ENCODE results near the gene SLC43A3. TPM values are rescaled to one million over a fixed set of nuclear protein-coding genes. Genes with fewer than 3 reads are reported as not detected.

Gene SLC43A3
- total and polyA plus RNA-seq, 2 donors (not counting 3 experiments of a cell fraction or from before 2014, with no cell fraction given): 68.9 to 104 TPM

DNA sequence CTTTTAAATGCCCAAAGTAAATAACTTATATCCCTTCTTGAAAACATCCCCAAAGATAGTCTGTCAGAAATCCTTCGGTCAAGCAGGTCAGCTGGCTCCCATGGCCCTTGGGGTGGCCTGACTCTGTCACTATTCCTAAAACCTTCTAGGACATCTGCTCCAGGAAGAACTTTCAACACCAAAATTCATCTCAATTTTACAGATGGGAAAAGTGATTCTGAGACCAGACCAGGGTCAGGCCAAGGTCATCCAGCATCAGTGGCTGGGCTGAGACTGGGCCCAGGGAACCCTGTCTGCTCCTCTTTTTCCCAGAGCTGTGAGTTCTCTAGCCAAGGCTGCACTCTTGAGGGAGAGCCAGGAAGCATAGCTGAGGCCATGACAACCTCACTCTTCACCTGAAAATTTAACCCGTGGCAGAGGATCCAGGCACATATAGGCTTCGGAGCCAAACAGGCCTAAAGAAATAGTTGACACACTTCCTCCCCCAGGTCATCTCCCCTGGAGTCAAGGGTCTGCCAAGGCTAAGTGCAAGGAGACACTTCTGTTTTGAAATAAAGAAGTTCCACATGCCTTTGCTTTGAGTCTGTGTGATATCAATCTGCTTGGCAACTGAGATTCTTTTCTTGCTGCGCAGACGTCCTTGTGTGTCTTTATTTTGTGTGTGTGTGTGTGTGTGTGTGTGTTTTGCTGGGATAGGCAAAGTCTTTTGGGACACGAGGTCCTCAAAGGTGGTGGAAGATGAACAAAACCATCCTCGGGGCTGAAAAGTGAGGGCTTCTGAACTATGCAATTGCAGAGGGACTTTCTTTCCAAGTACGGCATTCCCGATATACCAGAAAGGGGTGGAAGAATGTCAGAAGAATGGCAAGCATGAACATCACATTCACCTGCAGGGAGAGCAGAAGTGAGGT lies 19.7 kb downstream of the SLC43A3 start:
- Histone ChIP-seq H3K4me3 (replicated peaks in 1 of 3; ENCODE audit: insufficient read depth in 1 of 3, low read depth in 1 of 3, low read length in 3 of 3) (no peak overlapping the region), H2AFZ (ENCODE audit: low read depth, low read length) (no peak overlapping the region), H3K27ac (ENCODE audit: insufficient read depth, low read depth, low read length) (peak overlapping the region; percentile 84), H3K4me2 (ENCODE audit: insufficient read depth, low read length) (peak overlapping the region; percentile 65), H3K27me3 (ENCODE audit: control insufficient read depth in 2 of 2, insufficient read depth in 2 of 2, low read length in 2 of 2) (no peaks in the 10 kb centered on the region), H3K79me2 (ENCODE audit: control insufficient read depth, insufficient read depth, low read length) (no peaks in the 10 kb centered on the region), H3K9me1 (replicated peaks; ENCODE audit: control insufficient read depth, extremely low read depth, insufficient read depth, low read length) (no peaks in the 10 kb centered on the region), H3K36me3 (ENCODE audit: control insufficient read depth in 2 of 2, extremely low read depth in 1 of 2, insufficient read depth in 2 of 2, low read length in 2 of 2) (peaks cover 3 to 12% of the 10 kb centered on the region in 2 experiments), H4K20me1 (replicated peaks; ENCODE audit: control insufficient read depth, extremely low read depth, insufficient read depth, low read length) (no peaks in the 10 kb centered on the region), H3K9ac (replicated peaks; ENCODE audit: extremely low read depth, insufficient read depth, low read length) (peak overlapping the region; percentile 17), H3K4me1 (ENCODE audit: control insufficient read depth, extremely low read depth, insufficient read depth, low read length) (peaks cover 26% of the 10 kb centered on the region), H3K9me3 (replicated peaks; ENCODE audit: control insufficient read depth, insufficient read depth, low read length) (no peaks in the 10 kb centered on the region)
- CTCF ChIA-PET: interaction anchor here (0.7 to 2.0 kb wide), 6 partner anchors 18 to 86 kb away, joined by 3 to 9 read pairs (median 6); partner anchors contain the start of gene SLC43A3
- BruUV-seq (replicated peaks): TSS peak; percentile 97
- peak; percentile 64 for TF ChIP-seq GATA2 (IDR thresholded peaks at IDR 0.05; ENCODE audit: insufficient read depth, insufficient read length, low read depth, low read length)
- no peak for TF ChIP-seq MYC (IDR thresholded peaks at IDR 0.05; ENCODE audit: low read depth, low read length)
- POLR2A ChIA-PET: interaction anchor here (1.0 to 1.7 kb wide), 2 partner anchors 17 to 234 kb away, joined by 3 to 7 read pairs; no protein-coding TSS in a partner anchor
- intact Hi-C loops (cut with micrococcal nuclease): loop anchor here (5.0 kb wide), 2 partner anchors 50 to 60 kb away; no protein-coding TSS in a partner anchor
- dilution Hi-C loops (cut with MboI; ENCODE audit: extremely low pct_ligation_motif_present, low sequenced_read_pairs): no loop called here
- DNase-seq (ENCODE audit: low read depth, low spot score): no peak
- FAIRE-seq: no peak

DNA sequence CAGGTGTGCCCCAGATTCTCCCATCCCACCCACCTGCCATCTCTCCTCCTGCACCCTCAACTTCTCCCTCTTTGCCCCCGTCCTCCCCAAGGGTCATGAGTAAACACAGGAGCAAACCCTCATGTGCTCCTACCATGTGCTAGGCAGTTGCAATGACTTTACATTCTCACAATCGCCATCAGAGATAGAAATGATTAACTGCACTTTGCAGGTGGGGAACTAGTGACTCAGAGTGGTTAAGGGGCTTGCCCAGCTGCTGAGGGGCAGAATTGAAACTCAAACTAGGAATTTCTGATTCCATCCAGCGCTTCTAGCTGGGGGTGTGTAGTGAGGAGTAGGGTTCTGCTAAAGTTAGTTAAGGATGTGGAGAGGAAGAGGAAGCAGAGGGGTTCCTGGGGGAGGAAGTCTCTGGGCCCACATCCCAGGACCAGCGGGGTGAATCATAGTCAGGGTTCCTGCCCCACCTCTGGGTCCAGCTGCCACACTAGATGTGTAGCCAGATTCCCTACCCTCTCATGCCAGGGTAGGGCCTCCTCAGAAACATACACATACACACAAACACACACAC lies 20.5 kb downstream of the SLC43A3 start:
- dilution Hi-C loops (cut with MboI; ENCODE audit: extremely low pct_ligation_motif_present, low sequenced_read_pairs): no loop called here
- ChIA-PET POLR2A (interaction anchor here (1.0 to 1.7 kb wide), 2 partner anchors 18 to 235 kb away, joined by 3 to 7 read pairs; no protein-coding TSS in a partner anchor), CTCF (interaction anchor here (0.7 to 2.0 kb wide), 9 partner anchors 18 to 87 kb away, joined by 3 to 9 read pairs (median 5); partner anchors contain the start of genes RTN4RL2 and SLC43A3)
- Histone ChIP-seq H3K79me2 (ENCODE audit: control insufficient read depth, insufficient read depth, low read length) (no peaks in the 10 kb centered on the region), H3K9me3 (replicated peaks; ENCODE audit: control insufficient read depth, insufficient read depth, low read length) (no peaks in the 10 kb centered on the region), H4K20me1 (replicated peaks; ENCODE audit: control insufficient read depth, extremely low read depth, insufficient read depth, low read length) (no peaks in the 10 kb centered on the region), H3K4me1 (ENCODE audit: control insufficient read depth, extremely low read depth, insufficient read depth, low read length) (peaks cover 26% of the 10 kb centered on the region), H3K9me1 (replicated peaks; ENCODE audit: control insufficient read depth, extremely low read depth, insufficient read depth, low read length) (no peaks in the 10 kb centered on the region), H3K27ac (ENCODE audit: insufficient read depth, low read depth, low read length) (peak overlapping the region; percentile 84), H3K36me3 (ENCODE audit: control insufficient read depth in 2 of 2, extremely low read depth in 1 of 2, insufficient read depth in 2 of 2, low read length in 2 of 2) (peaks cover 3 to 12% of the 10 kb centered on the region in 2 experiments), H3K9ac (replicated peaks; ENCODE audit: extremely low read depth, insufficient read depth, low read length) (no peak overlapping the region), H3K27me3 (ENCODE audit: control insufficient read depth in 2 of 2, insufficient read depth in 2 of 2, low read length in 2 of 2) (no peaks in the 10 kb centered on the region), H3K4me2 (ENCODE audit: insufficient read depth, low read length) (peak overlapping the region; percentile 65), H2AFZ (ENCODE audit: low read depth, low read length) (no peak overlapping the region), H3K4me3 (replicated peaks in 1 of 3; ENCODE audit: insufficient read depth in 1 of 3, low read depth in 1 of 3, low read length in 3 of 3) (no peak overlapping the region)
- intact Hi-C loops (cut with micrococcal nuclease): loop anchor here (1.0 to 5.0 kb wide), 3 partner anchors 18 to 59 kb away; no protein-coding TSS in a partner anchor
- DNase-seq (ENCODE audit: low read depth, low spot score) (peak; percentile 90), FAIRE-seq (peak; percentile 100)
- TF ChIP-seq JUN (IDR thresholded peaks at IDR 0.05; ENCODE audit: borderline replicate concordance, insufficient read depth, insufficient read length, low read depth): peak; percentile 60
- TF ChIP-seq, protein P1, sequence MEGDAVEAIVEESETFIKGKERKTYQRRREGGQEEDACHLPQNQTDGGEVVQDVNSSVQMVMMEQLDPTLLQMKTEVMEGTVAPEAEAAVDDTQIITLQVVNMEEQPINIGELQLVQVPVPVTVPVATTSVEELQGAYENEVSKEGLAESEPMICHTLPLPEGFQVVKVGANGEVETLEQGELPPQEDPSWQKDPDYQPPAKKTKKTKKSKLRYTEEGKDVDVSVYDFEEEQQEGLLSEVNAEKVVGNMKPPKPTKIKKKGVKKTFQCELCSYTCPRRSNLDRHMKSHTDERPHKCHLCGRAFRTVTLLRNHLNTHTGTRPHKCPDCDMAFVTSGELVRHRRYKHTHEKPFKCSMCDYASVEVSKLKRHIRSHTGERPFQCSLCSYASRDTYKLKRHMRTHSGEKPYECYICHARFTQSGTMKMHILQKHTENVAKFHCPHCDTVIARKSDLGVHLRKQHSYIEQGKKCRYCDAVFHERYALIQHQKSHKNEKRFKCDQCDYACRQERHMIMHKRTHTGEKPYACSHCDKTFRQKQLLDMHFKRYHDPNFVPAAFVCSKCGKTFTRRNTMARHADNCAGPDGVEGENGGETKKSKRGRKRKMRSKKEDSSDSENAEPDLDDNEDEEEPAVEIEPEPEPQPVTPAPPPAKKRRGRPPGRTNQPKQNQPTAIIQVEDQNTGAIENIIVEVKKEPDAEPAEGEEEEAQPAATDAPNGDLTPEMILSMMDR (IDR thresholded peaks at IDR 0.05; ENCODE audit: extremely low read depth in 1 of 2, insufficient read depth in 1 of 2, low read depth in 1 of 2, low read length in 2 of 2): no peak
- TF ChIP-seq MYC (IDR thresholded peaks at IDR 0.05; ENCODE audit: low read depth, low read length): peak; percentile 68
- TF ChIP-seq POLR2AphosphoS5 (IDR thresholded peaks at IDR 0.05; ENCODE audit: insufficient read depth, low read depth, low read length): peak; percentile 86
- TF ChIP-seq POLR2A (IDR thresholded peaks at IDR 0.05; ENCODE audit: low read depth, low read length): peak; percentile 28
- TF ChIP-seq, protein P2, sequence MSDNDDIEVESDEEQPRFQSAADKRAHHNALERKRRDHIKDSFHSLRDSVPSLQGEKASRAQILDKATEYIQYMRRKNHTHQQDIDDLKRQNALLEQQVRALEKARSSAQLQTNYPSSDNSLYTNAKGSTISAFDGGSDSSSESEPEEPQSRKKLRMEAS (IDR thresholded peaks at IDR 0.05; ENCODE audit: insufficient read depth, insufficient read length): peak; percentile 59
- TF ChIP-seq EZH2 (IDR thresholded peaks at IDR 0.05; ENCODE audit: borderline replicate concordance, low read depth, low read length, severe bottlenecking): no peak
- peak; percentile 94 for TF ChIP-seq FOS (IDR thresholded peaks at IDR 0.05; ENCODE audit: borderline replicate concordance, insufficient read depth, low read length)
- TF ChIP-seq GATA2 (IDR thresholded peaks at IDR 0.05; ENCODE audit: insufficient read depth, insufficient read length, low read depth, low read length): peak; percentile 83
- BruUV-seq (replicated peaks): no TSS peak
